Prostate gland (tissue), 2 donors: Measurements from ENCODE around the gene ARMH3.

Source experiments
- CTCF ChIP-seq, 4 experiments: fragments of 200-600 bp in 2 of 4; fragments of 450-650 bp in 2 of 4; sonication (generic) in 2 of 4; IDR thresholded peaks; 1 replicate in 3 of 4; 2 replicates in 1 of 4; pipeline ENCODE4 v1.5.1; 2016 to 2019; ENCODE audit warnings: antibody characterized with exemption in 4 of 4, mild to moderate bottlenecking in 2 of 4, moderate library complexity in 2 of 4
- POLR2A ChIP-seq: fragments of 450-650 bp; IDR thresholded peaks from one replicate; pipeline ENCODE4 v1.6.1; 2016; ENCODE audit warnings: antibody characterized with exemption, mild to moderate bottlenecking
- POLR2AphosphoS5 ChIP-seq: sonication (generic); formaldehyde crosslinking; IDR thresholded peaks from one replicate; pipeline ENCODE4 v1.6.1; 2017; ENCODE audit warnings: antibody characterized with exemption

- TF ChIP-seq CTCF (IDR thresholded peaks at IDR 0.05) (no peak), POLR2A (no peak), POLR2AphosphoS5 (no peak)
Measured at GRCh38 chr10:102010961-102011360, 45.0 kb downstream of the ARMH3 start.
